SKM-1 treated with dmso at 0.1 percent for 144 hours (cell line): ENCODE data around the gene PEPD.

ENCODE experiments used
- DNase-seq: peaks from one replicate; lab custom pipeline; 2025; ENCODE audit not compliant: unreplicated experiment; lab: John Stamatoyannopoulos, UW

PEPD gene

DNA sequence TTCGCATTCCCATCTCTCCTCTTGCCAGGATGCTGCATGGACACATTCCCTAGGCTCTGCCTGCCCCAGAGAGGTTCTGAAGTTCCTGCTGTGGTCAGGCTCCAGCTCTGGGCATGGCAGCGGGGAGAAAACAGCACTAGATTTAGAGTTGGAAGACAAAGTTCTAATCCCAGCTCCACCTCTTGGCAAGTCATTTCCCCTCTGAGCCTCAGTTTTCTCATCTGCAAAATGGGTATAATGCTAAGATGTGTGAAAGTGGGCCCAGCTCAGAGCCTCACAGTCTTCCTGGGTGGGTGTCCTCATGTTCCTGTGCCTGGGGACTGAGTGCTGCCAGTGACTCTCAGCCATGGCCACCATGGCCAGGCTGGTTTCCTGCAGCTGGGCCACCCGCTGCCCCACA is 9.6 kb downstream of the PEPD start:
- DNase-seq = no peak

- no peak for DNase-seq
Measured at GRCh38 chr19:33511346-33511745, 10.2 kb downstream of the PEPD start.

- DNase-seq = no peak
Measured at GRCh38 chr19:33510462-33511194, 11.0 kb downstream of the PEPD start.

- no peak for DNase-seq
Measured at GRCh38 chr19:33509774-33510173, 11.8 kb downstream of the PEPD start.

- DNase-seq = no peak
Measured at GRCh38 chr19:33508941-33509614, 12.5 kb downstream of the PEPD start.

DNA sequence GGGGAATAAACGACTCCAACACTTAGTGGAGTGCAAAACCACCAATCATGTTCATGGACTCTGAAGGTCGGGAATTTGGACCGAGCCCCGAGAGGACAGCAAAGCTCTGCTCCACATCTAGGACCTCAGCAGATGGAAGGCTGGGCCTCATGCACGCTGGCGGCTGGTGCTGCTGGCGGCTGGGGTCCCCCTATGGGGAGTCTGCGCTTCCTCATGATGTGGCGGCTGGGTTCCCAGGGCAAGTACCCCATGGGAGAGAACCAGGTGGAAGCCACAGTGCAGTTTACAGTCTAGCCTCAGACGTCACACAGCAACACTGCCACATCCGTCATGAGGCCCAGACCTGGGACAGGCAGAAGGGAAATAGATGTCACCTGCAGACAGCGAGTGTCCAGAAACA is 13.2 kb downstream of the PEPD start:
- no peak for DNase-seq

DNA sequence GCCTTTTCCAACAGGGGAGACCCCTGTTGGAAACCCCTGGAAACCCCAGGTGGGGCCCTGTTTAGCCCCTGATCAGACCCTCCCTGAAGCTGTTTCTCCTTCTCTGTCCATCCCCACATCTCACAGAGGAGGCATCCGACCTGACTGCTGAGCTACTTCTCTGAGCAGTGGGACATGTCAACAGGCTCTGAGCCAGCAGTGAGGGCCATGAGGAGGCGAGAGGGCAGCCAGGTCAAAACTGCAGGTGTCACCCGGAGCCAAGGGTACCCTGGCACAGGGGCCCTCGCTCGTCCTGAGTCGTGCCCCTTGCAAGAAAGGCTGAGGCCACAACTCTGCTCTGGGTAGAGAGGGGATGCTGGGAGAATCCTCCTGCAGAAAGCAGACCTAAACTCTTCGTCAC is 13.6 kb downstream of the PEPD start:
- no peak for DNase-seq

- no peak for DNase-seq
Measured at GRCh38 chr19:33507021-33507956, 14.3 kb downstream of the PEPD start.

DNA sequence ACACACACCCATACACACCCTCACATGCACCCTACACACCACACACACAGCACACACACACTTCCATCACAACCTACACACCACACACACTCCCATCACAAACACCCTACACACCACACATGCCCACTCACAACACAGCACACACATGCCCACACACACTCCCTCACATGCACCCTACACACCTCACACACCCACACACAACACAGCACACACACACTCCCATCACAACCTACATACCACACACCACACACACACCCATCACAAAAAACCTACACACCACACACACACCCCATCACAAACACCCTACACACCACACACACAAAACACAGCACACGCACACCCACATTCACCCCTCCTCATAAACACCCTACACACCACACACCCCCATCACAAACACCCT is 15.1 kb downstream of the PEPD start:
- DNase-seq = no peak

GRCh38 chr19:33505823-33506222 is 15.8 kb downstream of the PEPD start:
- DNase-seq = no peak

DNA sequence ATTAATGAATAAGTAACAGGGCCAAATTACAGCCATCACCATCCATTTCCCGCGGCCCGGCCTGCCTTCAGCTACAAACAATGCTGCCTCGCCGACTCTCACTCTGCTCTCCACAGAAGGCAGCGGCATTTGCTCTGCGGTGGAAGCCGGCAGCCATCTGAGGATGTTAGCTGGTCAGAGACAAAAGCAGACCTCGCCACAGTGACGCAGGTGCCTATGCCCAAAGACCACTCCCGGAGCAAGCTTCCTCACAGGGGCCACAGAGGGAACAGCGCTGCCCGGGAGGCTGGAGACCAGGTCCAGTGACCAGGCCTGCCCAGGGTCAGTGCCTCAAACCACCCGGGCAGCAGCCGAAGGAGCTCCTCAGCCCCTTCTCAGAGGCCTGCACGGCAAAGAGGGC is 16.4 kb downstream of the PEPD start:
- no peak for DNase-seq

DNA sequence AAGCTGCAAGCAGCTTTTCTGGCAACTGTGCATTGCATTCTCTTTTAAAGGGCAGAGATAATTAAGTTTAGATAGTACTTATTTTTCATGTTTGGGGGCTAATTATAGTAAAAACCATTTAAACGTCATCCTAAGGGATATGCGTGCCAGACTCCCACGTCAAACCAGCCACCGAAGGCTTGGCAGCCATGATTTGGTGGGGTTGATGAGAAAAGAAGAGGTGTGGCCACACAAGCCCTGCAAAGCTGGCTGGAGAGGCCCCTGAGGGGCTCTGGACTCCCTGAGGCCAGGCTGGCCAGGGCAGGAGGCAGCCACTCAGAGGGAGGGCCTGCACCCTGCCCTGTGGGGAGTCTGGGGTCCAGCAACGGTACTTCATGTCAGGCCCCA is 17.5 kb downstream of the PEPD start:
- no peak for DNase-seq

- DNase-seq = no peak
Measured at GRCh38 chr19:33503433-33504057, 18.0 kb downstream of the PEPD start.

DNA sequence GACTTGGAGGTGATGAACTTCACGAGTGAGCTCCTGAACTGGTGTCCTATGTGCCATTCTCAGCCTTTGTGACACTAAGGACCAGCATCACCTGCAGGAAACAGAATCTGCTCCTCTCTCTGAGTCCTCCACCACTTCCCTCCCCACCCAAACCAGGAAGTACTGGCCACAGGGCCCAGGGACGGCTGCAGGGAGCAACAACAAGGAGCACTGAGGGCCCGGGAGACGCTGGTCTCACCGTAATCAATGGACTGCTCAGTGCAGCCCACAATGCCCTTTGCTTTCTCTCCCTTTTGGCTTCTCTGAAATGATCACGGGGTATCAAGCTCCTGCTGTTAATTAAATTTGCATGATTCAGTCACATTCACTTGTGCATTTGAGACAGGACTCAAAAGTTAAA is 18.6 kb downstream of the PEPD start:
- DNase-seq = no peak

GRCh38 chr19:33502521-33502920 is 19.1 kb downstream of the PEPD start:
- DNase-seq = no peak

DNA sequence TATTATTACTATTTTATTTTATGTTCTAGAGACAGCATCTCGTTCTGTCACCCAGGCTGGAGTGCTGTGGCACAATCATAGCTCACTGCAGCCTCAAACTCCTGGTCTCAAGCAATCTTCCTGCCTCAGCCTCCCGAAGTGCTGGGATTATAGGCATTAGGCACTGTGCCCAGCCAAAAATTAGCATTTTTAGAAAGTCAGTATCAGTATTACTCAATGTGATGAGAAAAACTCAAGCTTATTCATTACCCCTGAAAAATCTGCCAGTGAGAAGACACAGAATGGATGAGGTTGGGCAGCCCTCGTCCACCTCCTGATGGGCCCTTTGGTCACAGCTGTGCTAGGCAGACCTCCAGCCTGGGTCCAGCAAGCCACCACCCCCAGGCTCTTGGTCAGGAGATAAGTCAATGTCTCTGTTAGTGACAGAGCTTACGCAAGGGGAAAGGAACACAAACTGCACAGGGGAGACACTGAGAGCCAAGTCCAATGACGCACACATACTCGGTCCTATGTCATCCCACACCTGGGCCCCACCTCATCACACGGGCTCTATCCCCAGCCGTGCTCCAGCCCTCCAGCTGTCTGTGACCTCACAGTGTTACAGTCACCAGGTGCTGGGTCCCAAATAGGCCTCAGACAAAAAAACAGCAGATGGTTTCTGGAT is 19.8 kb downstream of the PEPD start:
- no peak for DNase-seq

GRCh38 chr19:33500991-33501390 is 20.6 kb downstream of the PEPD start:
- DNase-seq = no peak

GRCh38 chr19:33500586-33500985 is 21.0 kb downstream of the PEPD start:
- no peak for DNase-seq

DNA sequence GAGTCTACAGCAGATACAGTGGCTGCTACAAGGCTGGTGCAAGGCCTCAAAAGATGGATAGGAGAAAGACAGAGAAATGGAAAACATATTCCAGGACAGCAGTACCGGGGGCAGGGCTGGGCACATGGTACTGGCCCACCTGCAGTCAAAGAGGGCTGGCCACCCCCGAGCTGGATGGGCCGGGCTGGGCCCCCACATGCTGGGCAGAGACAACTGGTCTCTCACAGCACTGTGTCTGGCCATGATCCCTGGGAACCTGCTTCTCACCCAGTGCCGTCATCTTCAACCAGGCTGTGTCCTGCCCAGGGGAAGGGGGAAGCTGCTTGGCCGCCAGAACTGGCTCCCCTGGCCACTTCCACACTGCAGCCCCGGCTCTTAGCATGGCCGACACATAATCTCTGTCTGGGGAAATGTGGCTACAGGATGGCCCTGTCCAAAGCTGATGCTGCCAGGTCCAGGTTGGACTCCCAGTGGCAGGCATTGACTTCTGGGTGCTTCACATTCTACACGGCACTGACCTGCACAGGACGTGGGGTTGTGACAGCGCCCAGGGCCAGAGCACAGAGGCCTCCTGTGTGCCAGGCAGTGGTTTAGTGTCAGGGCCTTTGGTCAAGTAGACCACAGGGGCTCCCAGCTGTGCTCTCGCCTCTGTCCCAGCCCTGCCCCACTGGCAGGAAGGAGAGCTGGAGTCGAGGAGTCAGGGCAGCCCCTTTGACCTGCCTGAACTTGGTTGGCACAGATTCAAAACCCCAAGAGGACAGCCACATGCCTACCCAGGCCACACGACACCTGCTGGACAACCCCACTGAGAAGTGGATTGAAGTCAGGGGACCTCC is 21.7 kb downstream of the PEPD start:
- DNase-seq = no peak

- no peak for DNase-seq
Measured at GRCh38 chr19:33499248-33499647, 22.3 kb downstream of the PEPD start.
